CD4-positive, alpha-beta T cell treated with Interleukin-6 for 4 hours (primary cell): Measurements from ENCODE around the gene FN3K.

Experiments used
- DNase-seq: peaks from one replicate; pipeline ENCODE4 v3.0.0-alpha.2; 2020; ENCODE audit warnings: mixed read lengths

FN3K gene

GRCh38 chr17:82703935-82704865 is 31.2 kb upstream of the FN3K start:
- DNase-seq = no peak

- no peak for DNase-seq
Observed at GRCh38 chr17:82704886-82705285, 30.5 kb upstream of the FN3K start.

- no peak for DNase-seq
Observed at GRCh38 chr17:82705756-82706155, 29.7 kb upstream of the FN3K start.

- no peak for DNase-seq
Observed at GRCh38 chr17:82709024-82709675, 26.3 kb upstream of the FN3K start.

GRCh38 chr17:82709676-82710498 is 25.5 kb upstream of the FN3K start:
- no peak for DNase-seq

GRCh38 chr17:82710499-82711232 is 24.7 kb upstream of the FN3K start:
- DNase-seq = no peak

- no peak for DNase-seq
Observed at GRCh38 chr17:82713071-82713723, 22.2 kb upstream of the FN3K start.

GRCh38 chr17:82716203-82717010 is 19.0 kb upstream of the FN3K start, which contains the start of gene FN3KRP:
Gene FN3KRP, plus strand, starts transcription at chr17:82716706. Its CDS starts 50 bp downstream, at chr17:82716756.
- peak; percentile 99 for DNase-seq

GRCh38 chr17:82718986-82719685 is 16.3 kb upstream of the FN3K start:
- DNase-seq = no peak

GRCh38 chr17:82720204-82720603 is 15.2 kb upstream of the FN3K start:
- DNase-seq = no peak

GRCh38 chr17:82722341-82723013 is 12.9 kb upstream of the FN3K start:
- no peak for DNase-seq

GRCh38 chr17:82723169-82723807 is 12.1 kb upstream of the FN3K start:
- DNase-seq = no peak

GRCh38 chr17:82726427-82726826 is 9.0 kb upstream of the FN3K start:
- no peak for DNase-seq

GRCh38 chr17:82729479-82730260 is 5.7 kb upstream of the FN3K start:
- DNase-seq = no peak

GRCh38 chr17:82732118-82732743 is 3.2 kb upstream of the FN3K start:
- DNase-seq = no peak

GRCh38 chr17:82736511-82737185 is 1.2 kb downstream of the FN3K start:
- no peak for DNase-seq
